ENCODE measurements around the gene ARHGDIB.

DNA sequence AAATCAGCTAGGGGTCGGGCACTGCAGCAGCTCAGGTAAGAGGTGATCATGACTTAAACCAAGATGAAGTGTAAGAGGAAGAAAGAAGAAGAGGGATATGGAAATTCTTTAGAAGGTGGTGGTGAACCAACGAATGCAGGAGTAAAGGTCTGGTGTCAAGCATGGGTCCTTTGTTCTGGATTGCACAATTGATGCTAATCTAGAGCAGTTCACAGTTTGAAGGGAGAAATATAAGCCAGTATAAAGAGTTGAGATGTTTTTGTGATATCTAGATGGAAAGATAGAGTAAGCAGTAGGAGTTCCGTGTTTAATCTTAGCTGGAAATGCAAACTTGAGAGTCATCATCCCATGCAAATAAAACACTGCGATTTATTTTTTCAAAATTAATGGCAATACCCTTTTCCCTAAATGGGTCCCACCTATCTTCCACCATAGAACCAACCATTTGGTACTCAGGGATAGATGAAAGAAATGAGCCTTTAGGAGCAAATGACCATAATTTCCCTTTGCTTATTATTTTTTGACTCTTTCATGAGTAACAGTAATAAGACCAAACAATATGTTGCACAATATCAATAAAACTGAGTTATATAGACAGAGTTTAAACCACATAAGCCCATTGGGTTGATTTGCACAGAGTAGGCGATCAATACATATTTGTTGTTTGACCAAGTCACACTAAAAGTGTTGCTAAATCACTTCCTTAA, 60.7 kb downstream of the ARHGDIB start:
- no peak for TF ChIP-seq EZH2 (IDR thresholded peaks at IDR 0.05; ENCODE audit: insufficient read depth, low read length)
- TF ChIP-seq, protein P1, sequence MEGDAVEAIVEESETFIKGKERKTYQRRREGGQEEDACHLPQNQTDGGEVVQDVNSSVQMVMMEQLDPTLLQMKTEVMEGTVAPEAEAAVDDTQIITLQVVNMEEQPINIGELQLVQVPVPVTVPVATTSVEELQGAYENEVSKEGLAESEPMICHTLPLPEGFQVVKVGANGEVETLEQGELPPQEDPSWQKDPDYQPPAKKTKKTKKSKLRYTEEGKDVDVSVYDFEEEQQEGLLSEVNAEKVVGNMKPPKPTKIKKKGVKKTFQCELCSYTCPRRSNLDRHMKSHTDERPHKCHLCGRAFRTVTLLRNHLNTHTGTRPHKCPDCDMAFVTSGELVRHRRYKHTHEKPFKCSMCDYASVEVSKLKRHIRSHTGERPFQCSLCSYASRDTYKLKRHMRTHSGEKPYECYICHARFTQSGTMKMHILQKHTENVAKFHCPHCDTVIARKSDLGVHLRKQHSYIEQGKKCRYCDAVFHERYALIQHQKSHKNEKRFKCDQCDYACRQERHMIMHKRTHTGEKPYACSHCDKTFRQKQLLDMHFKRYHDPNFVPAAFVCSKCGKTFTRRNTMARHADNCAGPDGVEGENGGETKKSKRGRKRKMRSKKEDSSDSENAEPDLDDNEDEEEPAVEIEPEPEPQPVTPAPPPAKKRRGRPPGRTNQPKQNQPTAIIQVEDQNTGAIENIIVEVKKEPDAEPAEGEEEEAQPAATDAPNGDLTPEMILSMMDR (IDR thresholded peaks at IDR 0.05; ENCODE audit: insufficient read depth, low read depth, low read length) = no peak

Data from astrocyte (in vitro differentiated cells and primary cell).